NCI-H748 (cell line): Measurements from ENCODE around the gene KLF11.
A peak's percentile ranks its signal among the peaks of the same experiment; 100 is the strongest.

Experiments used
- DNase-seq: peaks from one replicate; lab custom pipeline; 2025; ENCODE audit not compliant: unreplicated experiment; lab: John Stamatoyannopoulos, UW

The KLF11 gene

DNA sequence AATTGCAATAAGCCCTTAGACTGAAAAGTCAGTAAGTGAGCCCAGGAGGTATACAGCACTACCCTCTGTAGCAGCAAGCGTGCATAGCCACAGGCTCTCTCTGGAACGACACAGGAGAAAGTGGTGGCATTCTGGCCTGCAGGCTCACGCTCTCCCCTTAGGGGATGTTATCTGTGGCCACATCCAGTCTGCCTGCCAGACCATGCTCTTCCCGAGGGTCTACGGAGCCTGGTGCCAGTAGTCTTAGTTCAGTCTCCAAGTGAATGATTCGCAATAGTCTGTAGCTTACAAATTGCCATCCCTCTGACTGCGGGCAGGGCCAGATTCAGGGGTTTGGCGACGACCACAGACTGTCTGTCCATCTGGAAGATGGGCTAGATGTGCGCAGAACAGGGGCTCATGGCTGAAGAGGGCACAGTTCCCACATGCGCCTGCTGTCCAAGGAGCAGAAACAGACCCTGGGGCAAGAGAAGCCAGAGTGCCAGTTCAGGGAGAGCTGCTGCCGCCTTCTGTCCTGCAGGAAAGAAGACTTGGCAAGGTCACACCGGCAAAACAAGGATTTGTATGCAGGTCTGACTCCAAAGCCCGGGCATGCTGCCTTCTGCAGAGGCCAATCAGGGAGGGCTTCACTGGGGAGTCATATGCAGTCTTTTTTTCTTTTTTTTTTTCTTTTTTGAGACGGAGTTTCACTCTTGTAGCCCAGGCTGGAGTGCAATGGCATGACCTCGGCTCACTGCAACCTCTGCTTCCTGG is 3.5 kb upstream of the KLF11 start:
- DNase-seq: no peak

DNA sequence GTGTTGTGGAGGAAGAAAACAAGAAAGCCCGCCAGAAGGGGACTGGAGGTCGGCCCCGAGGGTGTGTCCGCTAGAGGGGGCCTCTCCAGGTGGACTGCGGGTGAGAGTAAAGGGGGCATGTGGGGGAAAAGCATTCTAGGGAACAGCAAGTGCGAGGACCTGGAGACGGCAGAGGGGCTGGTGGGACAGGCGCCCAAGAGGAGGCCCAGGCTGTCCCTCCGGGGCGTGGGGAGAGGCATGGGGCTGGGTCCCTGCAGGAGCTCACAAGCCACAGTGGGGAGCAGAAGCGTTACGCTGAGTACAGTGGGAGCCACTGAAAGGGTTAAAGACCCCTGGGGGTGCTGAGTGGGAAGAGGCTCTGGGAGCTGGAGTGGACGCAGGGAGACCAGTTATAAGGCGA is 1.6 kb upstream of the KLF11 start:
- no peak for DNase-seq

DNA sequence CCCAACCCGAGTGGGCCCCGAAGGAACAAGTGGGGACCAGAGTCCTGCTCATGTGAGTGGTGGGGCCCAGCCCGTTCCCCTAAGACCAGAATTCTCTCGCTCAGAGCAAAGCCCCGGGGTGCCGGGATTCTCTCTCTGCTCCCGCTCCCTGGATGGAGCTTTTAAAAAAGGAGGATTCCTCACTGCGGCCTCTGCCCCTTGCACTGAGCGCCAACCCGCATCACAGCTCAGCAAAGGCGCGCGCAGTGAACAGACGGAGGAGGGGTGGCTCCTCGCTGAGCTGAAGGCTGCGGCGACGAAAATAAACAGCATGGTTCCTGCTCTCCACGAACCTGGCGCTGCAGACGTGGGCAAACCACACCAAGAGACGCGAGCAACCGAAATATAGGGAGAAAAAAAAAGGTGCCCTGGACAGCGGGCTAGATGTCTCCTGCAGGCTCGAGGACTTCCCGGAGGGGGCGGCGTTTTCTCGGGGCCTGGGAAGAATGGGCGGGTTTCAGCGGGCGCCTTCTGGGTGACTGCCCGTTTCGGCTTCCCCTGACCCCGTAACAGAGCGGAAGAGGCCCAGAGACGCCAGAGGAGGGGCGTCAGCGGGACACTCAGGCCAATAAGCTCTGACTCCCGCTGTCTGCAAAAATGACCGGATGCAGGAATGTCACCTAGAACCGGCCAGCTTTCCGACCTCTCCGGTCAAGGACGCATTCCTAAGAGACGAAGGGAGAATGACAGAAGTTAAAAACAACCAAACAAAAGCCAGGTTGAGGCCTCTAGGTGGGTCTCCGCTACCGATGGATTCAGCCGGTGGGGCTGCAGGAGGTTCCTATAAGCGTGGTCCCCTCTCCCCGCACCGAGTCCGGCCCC is 819 bp upstream of the KLF11 start:
- peak; percentile 83 for DNase-seq

DNA sequence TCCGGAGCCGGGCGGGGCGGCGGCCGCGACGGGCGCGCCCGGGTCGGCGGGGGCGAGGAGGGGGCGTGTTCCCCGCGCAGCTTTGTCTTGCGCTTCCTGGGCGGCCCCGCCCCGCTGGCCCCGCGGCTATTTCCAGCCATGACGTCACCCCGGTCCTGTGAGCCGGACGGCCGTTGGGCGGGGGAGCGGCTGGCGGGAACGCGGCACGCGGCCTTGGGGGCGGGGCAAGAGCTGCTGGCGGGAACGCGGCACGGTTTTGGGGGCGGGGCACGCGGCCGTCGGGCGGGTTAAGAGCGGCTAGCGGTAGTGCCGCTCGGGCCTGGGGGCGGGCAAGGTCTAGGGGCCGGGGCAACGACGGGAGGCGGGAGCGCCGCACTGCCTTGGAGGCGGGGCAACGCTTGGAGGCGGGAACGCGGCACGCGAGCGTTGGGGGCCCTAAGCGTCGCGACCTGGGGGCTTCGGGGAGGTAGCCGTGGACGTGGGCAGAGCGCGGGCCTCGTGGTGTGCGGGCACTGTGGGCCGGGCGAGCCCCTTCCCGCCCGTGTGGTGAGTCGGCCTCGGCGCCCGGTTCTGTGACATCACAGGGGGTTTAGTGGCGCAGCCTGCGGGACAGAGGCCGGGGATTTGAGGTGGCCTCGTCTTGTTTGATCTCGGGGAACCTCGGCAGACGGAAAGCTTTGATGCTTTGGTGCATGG is 704 bp downstream of the KLF11 start:
- peak; percentile 97 for DNase-seq

DNA sequence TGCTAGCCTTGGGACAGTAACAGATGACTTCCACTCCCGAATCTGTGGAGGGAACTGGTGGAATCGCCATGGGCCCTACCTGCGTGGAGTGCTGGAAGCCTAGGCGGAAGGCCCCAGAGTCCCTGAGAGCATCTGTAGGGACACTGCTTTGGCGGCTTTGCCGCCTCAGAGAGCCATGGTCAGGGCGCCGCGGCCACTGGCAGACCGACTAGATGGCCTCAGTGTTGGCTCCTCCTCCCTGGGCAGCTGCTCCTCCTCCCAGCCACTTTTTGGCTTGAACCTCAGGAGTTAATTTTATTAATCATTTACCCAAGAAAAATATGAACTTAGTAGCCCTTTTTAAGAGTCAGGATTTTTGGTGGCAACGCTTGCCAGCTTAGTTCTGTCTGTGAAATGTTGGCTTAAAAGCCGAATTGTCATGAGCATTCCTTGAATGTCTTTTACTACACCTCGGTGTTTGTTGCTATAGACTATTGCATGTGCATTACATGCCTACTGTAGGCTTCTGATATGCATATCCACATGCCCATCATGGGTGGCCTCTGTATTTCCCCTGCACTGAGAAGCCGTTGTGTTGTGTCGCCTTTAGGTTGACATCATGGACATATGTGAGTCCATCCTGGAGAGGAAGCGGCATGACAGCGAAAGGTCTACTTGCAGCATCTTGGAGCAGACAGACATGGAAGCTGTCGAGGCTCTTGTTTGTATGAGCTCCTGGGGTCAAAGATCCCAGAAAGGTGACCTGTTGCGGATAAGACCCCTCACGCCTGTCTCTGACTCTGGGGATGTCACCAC is 2.4 kb downstream of the KLF11 start:
- DNase-seq: peak; percentile 20

DNA sequence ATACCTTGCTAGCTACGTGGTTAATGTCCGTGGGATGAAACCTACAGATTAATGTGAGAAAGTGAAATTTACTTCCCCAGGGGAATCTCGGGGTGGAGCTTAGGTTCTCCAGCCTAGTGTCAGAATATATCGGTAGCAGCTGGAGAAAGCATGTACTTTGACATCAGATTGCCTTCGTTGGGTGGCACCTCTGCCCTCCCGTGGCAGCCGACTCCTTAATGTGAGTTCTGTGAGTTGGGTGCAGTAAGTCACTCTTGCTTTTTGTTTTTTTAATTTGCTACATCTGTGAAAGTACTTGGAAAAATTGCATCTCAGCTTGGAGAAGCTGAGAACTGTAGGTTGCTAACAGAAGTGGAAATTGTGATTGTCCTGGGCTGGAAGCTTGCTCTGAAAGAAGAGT is 3.6 kb downstream of the KLF11 start:
- DNase-seq: no peak

DNA sequence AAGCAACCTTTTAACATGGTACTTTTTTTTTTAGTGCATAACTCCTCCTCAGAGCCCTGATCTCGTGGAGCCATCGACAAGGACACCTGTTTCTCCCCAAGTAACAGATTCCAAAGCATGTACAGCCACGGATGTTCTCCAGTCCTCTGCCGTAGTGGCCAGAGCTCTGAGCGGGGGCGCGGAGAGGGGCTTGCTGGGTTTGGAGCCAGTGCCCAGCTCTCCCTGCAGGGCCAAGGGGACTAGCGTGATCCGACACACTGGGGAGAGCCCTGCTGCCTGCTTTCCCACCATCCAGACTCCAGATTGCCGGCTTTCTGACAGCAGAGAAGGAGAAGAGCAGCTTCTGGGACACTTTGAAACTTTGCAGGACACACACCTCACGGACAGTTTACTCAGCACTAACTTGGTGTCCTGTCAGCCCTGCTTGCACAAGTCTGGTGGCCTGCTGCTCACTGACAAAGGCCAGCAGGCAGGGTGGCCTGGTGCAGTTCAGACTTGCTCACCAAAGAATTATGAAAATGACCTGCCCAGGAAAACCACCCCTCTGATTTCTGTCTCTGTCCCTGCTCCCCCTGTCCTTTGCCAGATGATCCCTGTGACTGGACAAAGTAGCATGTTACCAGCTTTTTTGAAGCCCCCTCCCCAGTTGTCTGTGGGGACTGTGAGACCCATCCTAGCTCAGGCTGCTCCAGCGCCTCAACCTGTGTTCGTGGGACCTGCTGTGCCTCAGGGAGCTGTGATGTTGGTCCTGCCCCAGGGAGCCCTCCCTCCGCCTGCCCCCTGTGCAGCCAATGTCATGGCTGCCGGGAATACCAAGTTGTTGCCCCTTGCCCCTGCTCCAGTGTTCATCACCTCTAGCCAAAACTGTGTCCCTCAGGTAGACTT is 4.5 kb downstream of the KLF11 start:
- DNase-seq: no peak

DNA sequence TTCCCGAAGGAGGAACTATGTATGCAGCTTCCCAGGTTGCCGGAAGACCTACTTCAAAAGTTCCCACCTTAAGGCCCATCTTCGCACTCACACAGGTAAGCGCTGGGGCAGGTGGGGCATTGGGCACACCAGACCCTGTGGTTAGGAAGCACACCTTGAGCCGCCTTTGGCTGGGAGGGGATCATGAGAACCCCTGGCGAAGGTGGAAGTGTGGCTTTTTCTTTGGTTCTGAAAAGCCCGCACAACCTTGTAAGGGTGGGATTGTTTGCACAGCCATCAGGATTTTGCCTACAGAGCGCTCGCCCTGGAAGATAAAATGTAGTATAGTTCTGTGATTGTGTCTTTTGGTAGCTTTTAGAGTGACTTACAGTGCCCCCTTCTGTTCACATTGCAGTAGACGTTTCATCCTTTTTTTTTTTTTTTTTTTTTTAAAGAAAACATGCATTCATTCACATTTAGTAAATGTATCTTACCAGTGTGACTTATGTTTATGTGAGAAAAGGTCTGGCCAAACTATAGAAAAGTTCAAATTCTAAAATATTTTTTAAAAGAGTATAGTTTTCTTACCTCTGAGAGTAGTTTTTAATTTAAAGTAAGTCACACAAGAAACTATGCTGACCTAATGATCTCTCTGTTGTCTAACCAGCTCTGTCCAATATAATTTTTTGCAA is 5.3 kb downstream of the KLF11 start:
- peak; percentile 61 for DNase-seq

DNA sequence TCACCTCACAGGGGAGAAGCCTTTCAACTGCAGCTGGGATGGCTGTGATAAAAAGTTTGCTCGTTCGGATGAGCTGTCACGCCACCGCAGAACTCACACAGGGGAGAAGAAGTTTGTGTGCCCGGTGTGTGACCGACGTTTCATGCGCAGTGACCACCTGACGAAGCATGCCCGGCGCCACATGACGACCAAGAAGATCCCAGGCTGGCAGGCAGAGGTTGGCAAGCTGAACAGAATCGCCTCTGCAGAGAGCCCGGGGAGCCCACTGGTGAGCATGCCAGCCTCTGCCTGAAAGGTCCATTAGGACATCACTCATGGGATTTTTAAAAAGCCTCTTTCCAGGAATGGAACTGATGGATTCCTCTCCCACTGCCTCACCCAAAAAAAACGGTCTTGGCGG is 8.9 kb downstream of the KLF11 start:
- no peak for DNase-seq

DNA sequence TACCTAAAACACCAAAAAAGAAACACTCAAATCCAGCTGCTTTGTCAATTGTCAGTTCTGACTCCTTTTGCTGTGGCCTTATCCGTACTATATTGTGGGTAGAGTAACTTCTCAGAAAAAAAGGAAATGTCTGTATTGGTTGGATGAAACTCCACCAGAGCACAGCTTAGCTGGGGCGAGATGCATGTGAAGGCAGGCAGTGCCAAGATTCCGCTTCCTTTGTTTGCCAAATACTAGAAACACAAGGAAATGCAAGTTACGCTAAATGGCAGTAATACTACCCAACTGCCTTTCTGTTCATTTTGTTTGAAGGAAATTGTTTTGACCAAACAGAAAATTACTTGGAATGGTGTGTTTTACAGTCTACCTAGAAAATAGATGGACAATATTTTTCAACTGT is 10.0 kb downstream of the KLF11 start:
- no peak for DNase-seq

DNA sequence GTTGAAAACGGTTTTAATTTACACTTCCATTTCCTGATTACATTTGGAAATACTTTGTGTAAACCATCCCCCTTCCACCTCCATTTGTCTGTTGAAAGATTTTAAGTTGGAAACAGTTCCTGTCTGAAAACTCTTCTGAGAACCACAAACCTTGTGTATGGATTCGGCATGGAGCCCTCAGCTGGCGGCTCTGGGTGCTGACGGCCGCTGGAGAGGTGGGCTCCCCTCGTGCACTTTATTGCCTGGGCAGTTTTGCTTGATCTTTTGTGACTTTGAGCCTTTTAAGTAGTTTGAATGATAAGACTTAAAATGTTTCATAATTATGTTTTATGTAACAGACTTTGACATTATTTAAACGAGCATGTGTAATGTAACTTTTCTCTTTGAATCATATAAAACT is 11.1 kb downstream of the KLF11 start:
- no peak for DNase-seq

DNA sequence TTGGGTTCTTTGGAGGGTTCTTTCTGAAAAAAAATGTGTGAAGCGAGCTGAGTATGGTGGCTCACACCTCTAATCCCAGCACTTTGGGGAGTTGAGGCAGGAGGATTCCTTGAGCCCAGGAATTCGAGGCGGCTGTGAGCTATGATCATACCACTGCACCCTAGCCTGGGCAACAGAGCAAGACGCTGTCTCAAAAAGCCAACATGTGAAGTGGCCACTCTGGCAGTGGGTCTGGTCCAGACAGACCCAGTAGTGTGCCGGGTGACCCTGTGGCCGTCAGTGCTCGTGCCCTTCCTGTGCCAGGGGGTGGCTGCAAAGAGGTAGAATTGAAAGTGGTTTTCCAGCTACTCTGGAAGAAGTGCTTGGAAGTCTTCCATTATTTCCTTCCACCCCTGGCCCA is 11.6 kb downstream of the KLF11 start:
- no peak for DNase-seq

DNA sequence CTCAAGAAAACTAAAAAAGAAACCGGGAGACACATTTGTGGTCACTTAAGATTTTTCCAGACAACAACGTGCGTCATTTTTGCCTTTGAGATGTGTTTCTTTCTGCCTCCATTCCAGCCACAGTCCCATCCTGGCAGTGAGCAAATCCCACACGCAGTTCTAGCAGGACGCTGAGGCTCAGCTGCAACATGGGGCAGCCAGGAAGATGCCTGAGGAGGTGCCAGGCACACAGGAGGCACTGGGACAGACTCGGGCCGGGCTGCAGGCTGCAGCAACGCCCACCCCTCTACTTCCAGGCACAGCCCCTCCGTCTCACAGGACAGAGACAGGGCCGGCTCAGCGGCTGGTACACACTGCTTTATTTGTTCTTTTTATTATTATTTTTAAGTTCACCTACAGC is 13.1 kb downstream of the KLF11 start:
- no peak for DNase-seq

DNA sequence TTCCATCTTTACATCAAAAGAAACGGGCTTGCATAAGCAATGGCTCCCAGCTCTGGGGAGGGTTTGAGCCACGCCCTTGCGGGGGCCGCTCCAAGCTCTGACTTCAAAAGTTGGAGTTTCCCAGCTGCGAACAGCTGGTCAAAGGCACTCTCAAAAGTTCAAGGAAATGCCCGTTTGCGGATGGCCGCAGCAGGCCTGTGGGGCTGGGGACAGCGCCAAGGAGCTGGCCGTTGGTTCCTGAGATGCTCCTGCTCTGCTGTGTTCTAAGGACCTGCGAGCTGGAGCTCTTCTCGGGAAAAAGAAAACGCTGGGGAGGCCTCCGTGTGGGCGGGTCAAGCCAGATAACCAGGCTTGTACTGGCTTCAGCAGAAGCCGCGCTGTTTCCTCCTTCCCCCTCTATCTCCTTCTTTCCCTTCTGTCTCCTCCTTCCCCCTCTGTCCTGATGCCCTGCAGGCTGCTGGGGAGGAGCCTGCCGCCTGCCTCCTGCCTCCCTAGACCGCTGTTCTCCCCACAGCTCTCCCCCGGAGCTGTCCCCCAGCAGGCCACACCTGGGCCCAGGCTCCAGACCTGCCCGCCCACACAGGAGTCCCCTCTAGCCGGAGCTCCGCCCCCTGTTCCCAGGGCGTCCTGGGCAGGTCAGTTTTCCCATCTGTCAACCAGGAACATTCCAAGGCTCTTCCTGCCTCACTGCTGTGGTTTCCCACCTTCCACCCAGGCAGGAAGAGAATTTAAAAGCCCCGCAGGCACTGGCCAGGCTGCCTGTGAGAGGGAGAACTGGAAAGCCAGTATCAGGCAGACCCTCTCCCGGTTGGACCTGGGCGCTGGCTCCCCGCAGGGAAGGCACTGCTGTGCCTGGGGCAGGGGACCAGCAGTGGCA is 14.1 kb downstream of the KLF11 start:
- DNase-seq: no peak

DNA sequence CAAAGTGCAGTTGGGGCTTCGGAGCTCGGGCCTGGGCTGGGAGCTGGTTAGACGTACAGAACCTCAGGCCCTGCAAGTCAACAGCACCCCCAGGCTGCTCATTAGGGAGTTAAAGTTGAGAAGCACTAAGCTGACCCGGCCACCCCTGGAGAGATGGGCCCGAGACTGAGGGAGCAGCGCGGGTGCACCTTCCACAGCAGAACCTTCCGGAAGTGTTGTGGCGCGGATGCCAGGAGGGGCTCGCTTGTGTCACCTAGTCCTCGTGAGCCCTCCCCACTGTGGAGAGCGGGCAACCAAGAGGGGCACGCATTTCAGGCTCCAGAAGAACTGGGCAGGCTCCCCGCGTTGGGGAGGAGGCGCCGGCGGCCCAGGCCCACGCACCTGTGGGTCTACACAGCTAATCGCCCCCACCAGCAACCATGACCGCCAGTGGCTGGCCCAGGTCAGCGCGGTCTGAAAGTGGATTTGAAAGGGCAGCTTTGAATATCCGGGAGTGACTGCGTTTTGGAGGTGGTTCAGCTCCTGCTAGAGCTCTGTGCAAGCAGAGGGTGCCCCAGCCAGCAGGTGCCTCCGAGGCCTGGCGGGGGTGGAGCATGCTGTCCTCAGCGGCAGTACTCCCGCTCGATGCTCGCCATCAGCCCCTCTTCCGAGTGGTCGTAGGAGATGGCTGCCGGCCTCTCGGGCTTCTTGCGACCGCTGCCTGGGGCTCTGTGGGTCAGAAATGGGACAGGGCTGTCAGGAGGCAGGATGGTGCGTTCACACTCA is 15.1 kb downstream of the KLF11 start:
- no peak for DNase-seq

DNA sequence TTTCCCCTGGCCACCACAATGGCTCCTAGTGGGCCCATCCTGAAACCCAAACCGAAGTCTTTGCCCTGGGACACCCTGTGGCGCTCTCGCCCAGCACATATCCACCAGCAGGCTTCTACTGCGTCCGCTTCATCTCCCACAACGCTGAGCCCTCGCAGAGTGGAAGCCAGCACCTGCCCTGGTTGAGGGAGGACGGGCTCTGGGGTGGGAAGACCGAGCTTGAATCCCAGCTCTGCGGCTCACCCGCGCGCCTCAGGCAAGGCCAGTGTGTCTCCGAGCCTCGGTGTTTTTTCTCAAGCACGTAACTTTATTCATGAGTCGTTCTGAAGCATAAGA is 15.6 kb downstream of the KLF11 start:
- no peak for DNase-seq

DNA sequence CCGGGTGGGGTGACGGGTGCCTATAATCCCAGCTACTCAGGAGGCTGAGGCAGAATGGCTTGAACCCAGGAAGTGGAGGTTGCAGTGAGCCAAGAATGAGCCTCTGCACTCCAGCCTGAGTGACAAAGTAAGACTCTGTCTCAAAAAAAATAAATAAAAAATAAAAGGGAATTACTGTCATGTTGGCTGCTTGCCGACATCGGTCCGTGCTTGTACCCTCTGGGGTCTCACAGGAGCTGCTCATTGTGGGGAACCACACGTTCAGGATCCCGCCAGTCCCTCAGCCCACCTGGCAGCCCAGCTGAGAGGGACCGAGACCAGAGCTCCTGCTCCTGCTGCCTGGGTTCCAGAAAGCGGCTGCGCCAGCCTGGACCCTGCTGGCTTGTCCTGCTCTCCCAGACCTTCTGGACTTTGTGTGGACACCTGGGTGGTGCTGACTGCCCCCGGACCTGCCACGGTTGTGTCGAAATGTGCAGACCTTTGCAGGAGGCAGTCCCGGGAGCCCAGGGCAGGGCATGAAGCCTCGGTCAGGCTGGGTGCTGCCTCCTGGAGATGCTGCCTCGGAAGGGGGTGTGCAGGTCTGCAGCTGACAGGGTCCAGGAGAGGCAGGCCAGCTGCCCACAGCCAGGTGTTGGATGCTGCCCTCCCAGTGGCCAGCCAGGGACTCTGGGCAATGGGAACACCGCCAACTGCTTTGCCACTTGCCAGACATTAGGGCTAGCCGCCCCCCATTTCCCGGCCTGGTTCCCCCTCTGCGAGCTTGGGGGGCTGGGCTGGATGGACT is 16.4 kb downstream of the KLF11 start:
- DNase-seq: no peak
